Omental fat pad (tissue), 4 donors: ENCODE data around the gene FNDC8. TPM values are rescaled to one million over a fixed set of nuclear protein-coding genes. Genes with fewer than 3 reads are reported as not detected.

Source experiments
- ATAC-seq: fragments of 150-250 bp; one replicate; pipeline ENCODE4 v1.9.1; 2016; ENCODE audit warnings: mild to moderate bottlenecking, moderate library complexity; ENCODE audit not compliant: low FRiP score
- DNase-seq: peaks from one replicate; pipeline ENCODE4 v3.0.0-alpha.2; 2019; ENCODE audit warnings: low spot score
- total RNA-seq, 4 donors: library from RNA; depleted of rRNA; stranded (reverse); fragments of >200 nt; gene quantifications; one replicate each; pipeline ENCODE4 v1.1.0, GENCODE V29; 2016
- TF ChIP-seq, protein P1 (sequence below), 3 donors: fragments of 450-650 bp; IDR thresholded peaks; one replicate each; pipeline ENCODE4 v1.5.1; 2016 to 2017; ENCODE audit warnings: antibody characterized with exemption in 3 of 3, mild to moderate bottlenecking in 3 of 3, moderate library complexity in 2 of 3

FNDC8 gene
- total RNA-seq: not detected

DNA sequence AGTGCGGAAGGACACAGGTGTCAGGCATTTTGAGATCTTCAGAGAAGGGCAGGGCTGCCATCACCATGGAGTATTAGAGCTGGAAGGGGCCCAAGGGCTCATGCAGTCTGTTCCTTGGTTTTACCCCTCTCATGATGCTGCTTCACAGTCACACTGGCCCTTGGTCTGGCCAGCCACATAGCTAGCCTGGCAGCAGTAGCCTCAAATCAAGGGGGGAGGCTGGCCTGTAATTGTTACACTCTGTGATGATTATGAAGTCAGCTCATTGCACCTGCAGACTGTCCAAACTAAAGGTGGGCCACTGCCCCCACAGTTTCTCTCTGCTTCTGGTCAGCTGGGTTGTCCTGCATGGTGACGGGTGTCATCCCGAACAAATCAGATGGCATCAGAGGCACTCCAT lies at the start of gene FNDC8:
TSS of gene FNDC8 (plus strand) at position 301 of the 400 bp plus-strand sequence. CDS start at position 380, 79 bp downstream.
- DNase-seq (no peak), ATAC-seq (no peak)
- TF ChIP-seq, protein P1, sequence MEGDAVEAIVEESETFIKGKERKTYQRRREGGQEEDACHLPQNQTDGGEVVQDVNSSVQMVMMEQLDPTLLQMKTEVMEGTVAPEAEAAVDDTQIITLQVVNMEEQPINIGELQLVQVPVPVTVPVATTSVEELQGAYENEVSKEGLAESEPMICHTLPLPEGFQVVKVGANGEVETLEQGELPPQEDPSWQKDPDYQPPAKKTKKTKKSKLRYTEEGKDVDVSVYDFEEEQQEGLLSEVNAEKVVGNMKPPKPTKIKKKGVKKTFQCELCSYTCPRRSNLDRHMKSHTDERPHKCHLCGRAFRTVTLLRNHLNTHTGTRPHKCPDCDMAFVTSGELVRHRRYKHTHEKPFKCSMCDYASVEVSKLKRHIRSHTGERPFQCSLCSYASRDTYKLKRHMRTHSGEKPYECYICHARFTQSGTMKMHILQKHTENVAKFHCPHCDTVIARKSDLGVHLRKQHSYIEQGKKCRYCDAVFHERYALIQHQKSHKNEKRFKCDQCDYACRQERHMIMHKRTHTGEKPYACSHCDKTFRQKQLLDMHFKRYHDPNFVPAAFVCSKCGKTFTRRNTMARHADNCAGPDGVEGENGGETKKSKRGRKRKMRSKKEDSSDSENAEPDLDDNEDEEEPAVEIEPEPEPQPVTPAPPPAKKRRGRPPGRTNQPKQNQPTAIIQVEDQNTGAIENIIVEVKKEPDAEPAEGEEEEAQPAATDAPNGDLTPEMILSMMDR (IDR thresholded peaks at IDR 0.05): no peak

DNA sequence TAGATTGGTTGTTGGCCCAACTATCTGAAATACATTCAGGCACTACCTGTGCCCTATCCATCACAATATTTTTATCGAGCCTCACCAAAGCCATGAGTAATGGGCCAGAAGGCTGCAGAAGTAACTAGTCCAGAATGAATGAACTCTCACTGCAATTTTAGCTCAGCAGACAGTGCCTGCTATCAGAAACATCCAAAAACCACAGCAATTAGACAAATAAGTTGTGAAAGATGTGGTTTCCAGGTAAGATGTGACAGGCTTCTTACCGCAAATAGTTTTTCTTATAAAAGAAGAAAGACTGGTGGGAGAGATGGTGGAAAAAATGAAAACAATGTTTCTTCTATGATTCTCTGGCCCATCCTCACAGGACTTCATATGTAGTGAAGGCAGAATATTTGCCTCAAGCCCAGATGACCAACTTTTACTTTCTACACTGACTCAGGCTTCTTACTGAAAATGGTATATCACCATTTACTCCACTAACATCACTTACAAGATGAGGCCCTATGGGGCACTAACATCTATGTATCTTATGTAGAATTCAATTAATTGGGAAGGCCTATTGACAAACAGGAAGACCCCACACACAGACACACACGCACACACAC lies 48.1 kb upstream of the FNDC8 start:
- DNase-seq (no peak), ATAC-seq (no peak)
- TF ChIP-seq, protein P1 (IDR thresholded peaks at IDR 0.05): no peak

DNA sequence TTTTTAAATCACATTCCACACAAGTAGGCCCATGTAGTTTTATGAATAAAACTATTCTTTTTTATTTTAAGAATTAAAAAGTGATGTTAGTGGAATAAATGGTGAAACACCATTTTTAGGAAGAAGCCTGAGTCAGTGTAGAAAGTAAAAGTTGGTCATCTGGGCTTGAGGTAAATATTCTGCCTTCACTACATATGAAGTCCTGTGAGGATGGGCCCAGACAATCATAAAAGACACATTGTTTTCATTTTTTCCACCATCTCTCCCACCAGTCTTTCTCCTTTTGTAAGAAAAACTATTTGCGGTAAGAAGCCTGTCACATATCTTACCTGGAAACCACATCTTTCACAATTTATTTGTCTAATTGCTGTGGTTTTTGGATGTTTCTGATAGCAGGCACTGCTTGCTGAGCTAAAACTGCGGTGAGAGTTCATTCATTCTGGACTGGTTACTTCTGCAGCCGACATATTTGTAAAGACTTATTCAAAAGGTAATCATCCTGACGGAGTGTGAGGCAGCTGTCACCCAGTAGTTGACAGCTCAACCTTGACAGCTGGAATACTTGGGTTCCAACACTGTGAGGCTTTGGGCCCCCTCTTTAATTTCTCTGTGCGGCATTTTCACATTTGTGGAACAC lies 47.3 kb upstream of the FNDC8 start:
- DNase-seq: no peak
- TF ChIP-seq, protein P1 (IDR thresholded peaks at IDR 0.05): no peak
- no peak for ATAC-seq

DNA sequence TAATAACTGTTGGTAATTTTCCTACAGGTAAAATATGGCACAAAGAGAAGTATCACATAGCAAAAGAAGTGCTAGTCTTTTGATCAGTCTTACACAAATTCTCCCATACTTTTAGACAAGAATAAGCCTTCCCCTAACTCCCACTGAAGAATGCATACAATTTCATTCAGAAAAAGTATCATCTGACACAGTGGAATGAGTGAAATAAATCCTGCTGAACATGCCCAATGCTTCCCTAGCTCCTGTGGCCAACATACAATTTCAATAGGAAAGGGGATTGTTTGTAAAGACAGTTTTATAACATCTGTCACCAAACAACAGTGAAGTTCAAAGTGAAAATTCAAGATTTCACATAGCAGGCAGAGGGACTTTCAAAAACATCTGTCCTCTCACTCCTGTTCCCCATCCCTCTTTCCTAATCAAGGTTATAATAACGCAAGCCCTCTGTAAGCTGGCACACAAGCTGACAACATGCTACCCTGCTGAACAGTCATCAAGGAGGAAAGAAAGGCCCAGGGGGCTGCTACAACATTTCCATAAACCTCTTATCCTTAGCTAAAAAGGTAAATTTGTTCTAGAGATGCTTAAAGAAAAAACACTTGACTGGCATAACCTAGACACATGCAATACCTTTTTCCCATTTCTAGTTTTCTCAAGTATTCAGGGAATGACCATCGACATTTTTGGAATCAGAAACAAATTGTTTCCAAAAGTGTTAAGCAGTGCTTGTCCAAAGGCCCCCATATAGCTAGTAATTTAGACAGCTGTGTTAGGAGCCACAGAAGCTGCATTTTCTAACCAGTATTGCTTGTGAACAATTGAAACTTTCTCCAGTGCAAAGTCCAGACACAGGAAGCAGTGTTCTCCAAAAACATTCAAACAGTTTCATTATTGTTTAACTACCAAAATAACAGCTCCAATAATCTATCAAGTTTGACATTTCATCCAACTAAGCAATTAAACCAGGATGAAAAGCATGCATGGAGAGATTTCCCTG lies 46.4 kb upstream of the FNDC8 start:
- TF ChIP-seq, protein P1 (IDR thresholded peaks at IDR 0.05): no peak
- DNase-seq: no peak
- no peak for ATAC-seq

DNA sequence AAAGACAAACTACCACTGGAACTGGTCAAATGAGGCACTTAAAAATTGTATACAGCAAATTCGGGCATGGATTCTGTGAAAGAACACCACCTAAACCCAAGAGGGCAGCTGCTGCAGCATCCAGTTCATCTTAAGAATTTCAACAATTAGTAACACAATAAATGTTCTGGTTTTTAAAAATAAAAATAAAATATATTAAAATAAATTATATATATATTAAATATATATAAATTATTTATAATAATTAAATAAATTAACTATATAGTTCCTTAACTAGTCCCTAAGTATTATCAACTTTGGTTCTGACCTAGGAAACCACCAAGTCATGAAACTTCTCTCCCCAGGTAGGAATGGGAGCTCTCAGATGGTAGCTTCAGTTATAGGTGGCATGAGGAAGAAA lies 44.5 kb upstream of the FNDC8 start:
- no peak for DNase-seq
- ATAC-seq: no peak
- TF ChIP-seq, protein P1 (IDR thresholded peaks at IDR 0.05): no peak

DNA sequence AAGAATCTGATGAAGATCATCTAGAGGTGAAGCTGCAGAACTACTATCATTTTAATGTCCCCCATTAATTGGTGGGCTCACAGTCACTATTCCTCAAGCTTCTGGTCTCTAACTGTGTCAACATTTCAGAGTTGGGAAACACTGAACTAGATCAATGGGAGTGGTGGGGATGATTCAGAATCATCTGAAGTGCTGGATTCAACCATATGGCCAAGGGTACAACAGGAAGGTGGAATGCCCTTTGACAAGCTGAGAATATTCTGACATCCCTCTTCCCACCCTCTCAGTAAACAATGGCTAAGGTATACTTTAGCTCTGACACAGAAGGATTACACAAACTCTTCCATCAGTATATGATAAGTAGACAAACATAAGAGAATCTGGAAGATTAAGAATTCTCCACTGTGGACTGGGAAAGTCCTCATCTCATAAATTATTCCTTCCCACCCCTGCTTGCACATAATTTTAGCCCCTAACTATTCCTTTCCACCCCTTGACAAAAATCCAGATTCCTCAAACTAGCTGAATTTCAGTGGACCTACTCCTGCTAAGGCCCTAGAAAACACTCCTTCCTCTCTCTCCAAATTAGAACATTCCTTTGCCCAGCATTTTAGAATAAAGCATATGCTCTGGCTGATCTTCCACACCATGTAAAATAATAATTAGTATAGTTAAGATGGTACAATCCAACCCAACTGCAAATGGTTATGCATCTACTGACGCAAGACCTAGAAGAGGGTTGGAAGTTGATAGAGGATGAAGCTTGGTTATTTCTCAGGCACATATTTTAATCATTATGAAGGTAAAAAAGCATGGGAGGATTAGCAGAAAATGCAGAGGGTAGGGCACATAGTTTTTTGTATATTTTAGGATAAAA lies 41.6 kb upstream of the FNDC8 start:
- no peak for ATAC-seq
- TF ChIP-seq, protein P1 (IDR thresholded peaks at IDR 0.05): no peak
- no peak for DNase-seq
